Urinary bladder (tissue), 4 donors: ENCODE measurements around the gene MRPS2. TPM values are rescaled to one million over a fixed set of nuclear protein-coding genes. Genes with fewer than 3 reads are reported as not detected.

ENCODE experiments used
- DNase-seq: peaks from one replicate; pipeline ENCODE4 v3.0.0-alpha.2; 2015; ENCODE audit errors: extremely low spot score
- H3K27ac ChIP-seq: one replicate; pipeline ENCODE4 v1.5.1; 2013; ENCODE audit warnings: low read depth, mild to moderate bottlenecking, moderate library complexity
- H3K36me3 ChIP-seq: one replicate; pipeline ENCODE4 v1.6.1; 2013; ENCODE audit warnings: mild to moderate bottlenecking, moderate library complexity; ENCODE audit not compliant: insufficient read depth
- H3K4me1 ChIP-seq: one replicate; pipeline ENCODE4 v1.6.1; 2013; ENCODE audit warnings: mild to moderate bottlenecking, moderate library complexity; ENCODE audit not compliant: insufficient read depth
- H3K4me3 ChIP-seq: one replicate; pipeline ENCODE4 v1.5.1; 2013; ENCODE audit warnings: low read depth, low read length
- WGBS: extraction: QIAGEN DNeasy Blood & Tissue Kit; methylation state at CpG from one replicate; pipeline ENCODE4 v1.1.7; 2013; 5-methylcytosine and 5-hydroxymethylcytosine counted together
- polyA plus RNA-seq: library from polyadenylated mRNA; stranded (reverse); fragments of 200-250 nt; gene quantifications from one replicate; pipeline ENCODE4 v1.2.3, GENCODE V29; 2013
- total RNA-seq: library from RNA; depleted of rRNA; stranded (reverse); fragments of >200 nt; gene quantifications from one replicate; pipeline ENCODE4 v1.2.3, GENCODE V29; 2014
- donor health status: healthy with polysubstance abuse.
- donor health status: healthy.

The MRPS2 gene
- total and polyA plus RNA-seq, 2 donors: 8.6 to 56.7 TPM

DNA sequence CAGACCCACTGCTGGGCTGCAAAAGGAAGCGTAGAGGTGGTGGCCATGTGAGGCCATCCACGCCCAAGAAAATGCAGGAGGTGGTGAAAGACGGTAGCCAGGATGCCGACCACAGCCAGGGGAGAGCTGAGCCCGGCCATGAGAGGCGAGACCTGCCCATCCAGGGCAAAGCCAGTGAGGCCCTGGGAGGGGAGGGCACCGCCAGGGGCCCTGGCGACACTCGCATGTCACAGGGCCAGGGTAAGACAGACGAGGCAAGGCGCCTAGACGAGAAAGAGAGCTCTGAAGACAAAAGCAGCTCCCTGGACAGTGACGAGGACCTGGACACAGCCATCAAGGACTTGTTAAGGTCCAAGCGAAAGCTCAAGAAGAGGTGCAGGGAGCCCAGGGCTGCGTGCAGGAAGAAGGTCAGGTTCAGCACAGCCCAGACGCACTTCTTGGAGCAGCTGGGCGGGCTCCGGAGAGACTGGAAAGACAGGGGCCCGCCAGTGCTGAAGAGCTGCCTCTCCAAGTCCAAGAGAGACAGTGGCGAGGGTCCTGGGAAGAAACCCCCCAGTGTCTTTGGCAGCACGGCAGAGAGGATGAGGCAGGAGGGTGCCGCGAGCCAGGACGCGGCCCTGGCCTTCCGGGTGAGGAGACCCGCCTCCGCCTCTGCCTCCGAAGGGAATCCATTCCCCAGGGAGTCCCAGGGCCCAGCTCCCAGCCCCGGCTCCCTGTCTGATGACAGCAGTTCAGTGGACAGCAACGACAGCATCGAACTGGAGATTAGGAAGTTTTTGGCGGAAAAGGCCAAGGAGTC lies 14.0 kb upstream of the MRPS2 start:
- WGBS: 94% methylated on average over 33 of the region's 33 CpGs
- H3K4me3 ChIP-seq: no peak overlapping the region
- no peaks in the 10 kb centered on the region for H3K4me1 ChIP-seq
- peaks cover 2% of the 10 kb centered on the region for H3K36me3 ChIP-seq
- no peak overlapping the region for H3K27ac ChIP-seq
- no peak for DNase-seq

GRCh38 chr9:135487281-135488012 lies 13.0 kb upstream of the MRPS2 start:
- WGBS: 93% methylated on average over 40 of the region's 40 CpGs
- no peak overlapping the region for H3K4me3 ChIP-seq
- H3K27ac ChIP-seq: no peak overlapping the region
- no peak for DNase-seq
- H3K36me3 ChIP-seq: peaks cover 2% of the 10 kb centered on the region
- H3K4me1 ChIP-seq: no peaks in the 10 kb centered on the region

GRCh38 chr9:135488013-135488330 lies 12.5 kb upstream of the MRPS2 start:
- Histone ChIP-seq H3K4me1 (no peaks in the 10 kb centered on the region), H3K4me3 (no peak overlapping the region), H3K27ac (no peak overlapping the region), H3K36me3 (peaks cover 2% of the 10 kb centered on the region)
- no peak for DNase-seq
- WGBS: 95% methylated on average over 18 of the region's 18 CpGs

DNA sequence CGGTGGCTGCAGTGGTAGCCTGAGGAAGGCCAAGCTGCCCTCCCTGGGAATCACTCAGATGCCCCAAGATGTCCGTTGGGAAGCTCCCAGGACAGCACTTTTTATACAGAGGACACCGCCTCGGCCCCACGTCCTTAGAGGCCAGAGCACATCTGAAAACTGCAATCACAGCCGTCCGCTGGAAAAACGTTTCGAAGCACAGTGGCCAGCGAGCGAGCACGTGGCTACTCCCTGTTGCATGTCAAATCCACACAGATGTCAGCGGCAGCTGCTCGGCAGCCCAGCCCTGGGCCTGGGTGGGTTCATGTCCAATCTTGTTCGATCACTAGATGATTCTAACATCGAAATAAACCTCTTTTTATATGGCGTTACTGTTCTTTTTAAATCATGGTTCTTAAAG lies 12.0 kb upstream of the MRPS2 start:
- DNase-seq: no peak
- Histone ChIP-seq H3K36me3 (peaks cover 2% of the 10 kb centered on the region), H3K4me3 (no peak overlapping the region), H3K27ac (no peak overlapping the region), H3K4me1 (no peaks in the 10 kb centered on the region)
- 92% methylated on average over 17 of the region's 17 CpGs for WGBS

DNA sequence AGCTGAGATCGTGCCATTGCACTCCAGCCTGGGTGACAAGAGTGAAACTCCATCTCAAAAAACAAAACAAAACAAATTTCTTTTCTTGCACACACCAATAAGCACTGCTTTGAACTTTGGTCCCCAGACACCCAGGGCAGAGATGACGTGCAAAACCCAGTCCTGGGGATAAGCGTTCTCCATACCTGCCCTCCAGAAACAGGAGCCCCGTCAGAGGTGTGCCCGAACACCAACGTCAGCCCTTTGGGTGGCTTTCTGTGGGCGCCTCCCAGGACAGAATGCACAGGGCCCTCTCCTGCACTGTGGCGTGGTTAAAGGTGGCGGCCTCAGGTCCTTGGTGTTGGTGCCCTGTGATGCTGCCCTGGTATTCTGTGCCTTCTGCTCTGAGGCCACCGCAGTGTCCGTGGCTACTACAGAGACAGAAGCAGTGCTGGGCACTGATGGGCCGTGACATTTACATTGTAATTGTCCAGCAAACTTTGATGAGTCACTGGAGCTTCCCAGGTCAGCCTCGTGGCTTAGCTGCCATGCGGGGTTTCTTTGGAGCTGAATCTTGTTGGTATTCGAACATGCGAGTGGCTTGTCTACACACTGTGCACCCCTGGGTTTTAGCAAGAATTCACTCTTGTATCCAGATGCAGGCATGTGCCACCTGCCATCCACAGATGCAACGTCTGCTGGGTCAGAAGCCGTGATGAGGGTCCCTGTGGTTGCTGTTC lies 11.1 kb upstream of the MRPS2 start:
- Histone ChIP-seq H3K4me3 (no peak overlapping the region), H3K4me1 (no peaks in the 10 kb centered on the region), H3K27ac (no peak overlapping the region), H3K36me3 (peaks cover 1% of the 10 kb centered on the region)
- 86% methylated on average over 18 of the region's 18 CpGs for WGBS
- DNase-seq: no peak

DNA sequence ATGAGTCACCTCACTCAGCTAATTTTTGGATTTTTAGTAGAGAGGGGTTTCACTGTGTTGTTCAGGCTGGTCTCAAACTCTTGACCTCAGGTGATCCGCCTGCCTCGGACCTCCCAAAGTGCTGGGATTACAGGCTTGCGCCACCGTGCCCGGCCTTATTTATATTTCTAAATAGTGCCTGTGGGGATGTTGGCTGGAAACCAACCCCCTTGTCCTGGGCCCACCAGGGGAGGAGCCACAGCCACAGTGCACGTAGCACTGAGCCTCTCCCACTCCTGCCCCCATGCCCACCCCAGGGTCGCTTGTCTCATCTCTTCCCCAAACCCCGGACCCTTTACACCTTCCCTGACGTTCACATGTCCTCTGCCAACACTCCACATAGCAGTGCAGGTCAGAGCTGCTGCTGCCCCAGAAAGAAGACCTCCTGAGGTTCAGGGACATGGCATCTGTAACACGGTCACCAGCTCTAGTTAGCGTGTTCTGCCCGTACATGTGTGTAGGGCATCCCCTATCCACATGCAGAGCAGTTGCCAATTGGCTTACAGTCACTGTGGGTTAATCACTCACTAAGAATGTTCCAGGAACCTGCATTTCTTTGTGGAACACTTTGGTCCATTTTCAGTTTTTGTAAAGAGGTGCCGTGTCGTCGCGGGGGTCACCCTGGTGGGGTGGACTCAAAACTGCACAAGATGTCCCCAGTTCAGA lies 10.2 kb upstream of the MRPS2 start:
- 83% methylated on average over 16 of the region's 16 CpGs for WGBS
- H3K27ac ChIP-seq: no peak overlapping the region
- DNase-seq: no peak
- H3K36me3 ChIP-seq: no peaks in the 10 kb centered on the region
- no peak overlapping the region for H3K4me3 ChIP-seq
- no peaks in the 10 kb centered on the region for H3K4me1 ChIP-seq

DNA sequence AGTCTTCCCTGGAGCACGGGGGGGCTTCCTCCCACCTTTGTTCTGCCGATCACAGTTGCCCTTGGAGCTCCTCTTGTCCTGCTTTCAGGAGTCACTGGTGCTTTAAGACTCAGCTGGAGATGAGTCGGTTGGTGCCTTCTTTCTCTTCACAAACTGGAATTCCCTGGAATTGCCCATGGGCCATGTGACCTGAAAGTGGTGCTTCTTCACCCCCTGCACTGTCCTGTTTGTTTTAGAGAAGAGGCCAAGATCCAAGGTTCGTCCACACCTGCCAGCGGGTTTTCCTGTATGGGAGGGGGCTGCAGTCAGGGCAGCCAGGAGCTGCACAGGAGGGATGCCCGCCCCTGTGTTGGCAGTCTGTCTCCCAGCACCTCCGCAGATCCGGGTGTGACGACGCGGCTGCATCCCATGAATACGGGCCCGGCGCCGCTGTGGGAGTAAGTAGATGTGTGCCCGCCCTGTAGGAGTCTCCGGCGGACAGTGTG lies 9.5 kb upstream of the MRPS2 start:
- no peak for DNase-seq
- H3K4me1 ChIP-seq: no peaks in the 10 kb centered on the region
- WGBS: 79% methylated on average over 18 of the region's 18 CpGs
- no peak overlapping the region for H3K27ac ChIP-seq
- H3K36me3 ChIP-seq: no peaks in the 10 kb centered on the region
- H3K4me3 ChIP-seq: no peak overlapping the region

DNA sequence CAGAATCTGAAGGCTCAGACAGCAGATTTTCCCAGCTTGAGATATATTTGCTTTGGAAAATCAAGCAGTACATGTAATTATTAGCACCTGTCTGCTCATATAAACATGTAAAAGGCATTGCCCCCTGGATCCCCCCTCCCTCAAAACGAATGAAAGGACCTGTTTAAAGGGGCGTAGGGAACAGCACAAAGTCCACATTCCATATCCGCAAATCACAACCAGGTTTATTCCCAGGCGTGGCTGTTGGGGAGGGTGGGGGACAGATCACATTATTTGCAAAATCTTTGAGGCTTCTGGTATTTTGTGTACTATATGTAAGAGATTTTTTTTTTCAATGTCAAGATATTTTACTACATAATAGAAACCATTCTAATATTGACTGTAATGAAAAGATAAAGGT lies 8.7 kb upstream of the MRPS2 start:
- no peaks in the 10 kb centered on the region for H3K36me3 ChIP-seq
- no peak overlapping the region for H3K27ac ChIP-seq
- H3K4me1 ChIP-seq: no peaks in the 10 kb centered on the region
- H3K4me3 ChIP-seq: no peak overlapping the region
- no peak for DNase-seq
- WGBS: 83% methylated on average over 4 of the region's 4 CpGs

- Histone ChIP-seq H3K4me1 (no peaks in the 10 kb centered on the region), H3K4me3 (no peak overlapping the region), H3K27ac (no peak overlapping the region), H3K36me3 (no peaks in the 10 kb centered on the region)
- WGBS: 87% methylated on average over 27 of the region's 27 CpGs
- DNase-seq: no peak
Observed at GRCh38 chr9:135492886-135493669, 7.4 kb upstream of the MRPS2 start.

GRCh38 chr9:135494791-135495559 lies 5.5 kb upstream of the MRPS2 start:
- no peak for DNase-seq
- Histone ChIP-seq H3K36me3 (no peaks in the 10 kb centered on the region), H3K4me3 (no peak overlapping the region), H3K4me1 (no peaks in the 10 kb centered on the region), H3K27ac (no peak overlapping the region)
- 82% methylated on average over 30 of the region's 30 CpGs for WGBS

- H3K27ac ChIP-seq: no peak overlapping the region
- DNase-seq: no peak
- H3K4me1 ChIP-seq: no peaks in the 10 kb centered on the region
- H3K36me3 ChIP-seq: no peaks in the 10 kb centered on the region
- WGBS: 79% methylated on average over 15 of the region's 15 CpGs
- H3K4me3 ChIP-seq: no peak overlapping the region
Observed at GRCh38 chr9:135498381-135499126, 1.9 kb upstream of the MRPS2 start.
